Activated CD4-positive, alpha-beta T cell treated with anti-CD3 and anti-CD28 coated beads, Interleukin-2, Interleukin-6, amounts not matched to agents 100 ng/mL and 50 ng/mL, durations not matched to agents 16 hours and 8 hours (primary cell): ENCODE data around the gene TEX26.
A peak's percentile ranks its signal among the peaks of the same experiment; 100 is the strongest.

Source experiments
- DNase-seq: peaks from one replicate; pipeline ENCODE4 v3.0.0-alpha.2; 2020

The TEX26 gene

DNA sequence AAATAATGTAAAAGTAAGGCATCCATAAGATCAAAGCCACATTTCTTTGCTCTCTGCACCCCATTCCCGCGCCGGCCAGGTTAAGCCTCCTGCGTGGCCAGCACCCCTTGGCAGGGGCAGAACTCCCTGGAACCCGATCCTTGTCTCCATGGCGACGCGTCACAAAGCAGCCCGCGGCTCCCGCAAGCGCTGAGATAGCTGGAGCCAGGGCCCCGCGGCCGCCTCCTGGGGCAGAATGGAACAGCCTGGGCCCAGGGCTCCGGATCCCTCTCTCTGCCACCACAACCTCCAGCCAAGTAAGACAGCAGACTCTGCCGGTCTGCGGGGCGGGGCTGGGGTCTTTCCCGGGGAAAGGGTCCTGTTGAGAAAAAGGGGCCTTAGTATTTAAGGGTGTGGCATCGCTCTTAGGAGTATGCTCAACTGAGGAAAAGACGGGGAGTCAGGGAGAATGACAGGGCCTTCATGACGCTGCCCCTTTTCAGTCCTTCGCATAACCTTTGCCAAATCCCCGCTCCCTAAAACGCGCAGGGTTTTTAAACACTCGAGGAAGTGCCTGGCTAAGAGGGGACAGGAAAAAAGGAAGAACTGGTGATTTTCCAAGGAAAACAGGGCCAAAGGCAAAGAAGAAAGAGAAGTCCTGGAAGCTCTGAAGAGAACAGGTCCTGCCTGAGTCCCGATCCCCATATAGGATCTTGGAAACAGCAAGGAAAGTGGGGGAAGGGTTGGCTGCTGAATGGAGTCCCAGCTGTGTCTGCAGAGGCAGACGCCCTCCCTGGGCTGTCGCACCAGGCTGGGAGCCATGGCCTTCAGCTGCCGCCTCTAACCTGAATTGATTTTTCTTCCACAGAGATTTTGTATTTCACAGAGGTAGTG is at the start of gene TEX26:
Gene TEX26 (plus strand): TSS at position 176 of the 873 bp plus-strand sequence. CDS start 60 bp downstream, at position 236.
- no peak for DNase-seq

DNA sequence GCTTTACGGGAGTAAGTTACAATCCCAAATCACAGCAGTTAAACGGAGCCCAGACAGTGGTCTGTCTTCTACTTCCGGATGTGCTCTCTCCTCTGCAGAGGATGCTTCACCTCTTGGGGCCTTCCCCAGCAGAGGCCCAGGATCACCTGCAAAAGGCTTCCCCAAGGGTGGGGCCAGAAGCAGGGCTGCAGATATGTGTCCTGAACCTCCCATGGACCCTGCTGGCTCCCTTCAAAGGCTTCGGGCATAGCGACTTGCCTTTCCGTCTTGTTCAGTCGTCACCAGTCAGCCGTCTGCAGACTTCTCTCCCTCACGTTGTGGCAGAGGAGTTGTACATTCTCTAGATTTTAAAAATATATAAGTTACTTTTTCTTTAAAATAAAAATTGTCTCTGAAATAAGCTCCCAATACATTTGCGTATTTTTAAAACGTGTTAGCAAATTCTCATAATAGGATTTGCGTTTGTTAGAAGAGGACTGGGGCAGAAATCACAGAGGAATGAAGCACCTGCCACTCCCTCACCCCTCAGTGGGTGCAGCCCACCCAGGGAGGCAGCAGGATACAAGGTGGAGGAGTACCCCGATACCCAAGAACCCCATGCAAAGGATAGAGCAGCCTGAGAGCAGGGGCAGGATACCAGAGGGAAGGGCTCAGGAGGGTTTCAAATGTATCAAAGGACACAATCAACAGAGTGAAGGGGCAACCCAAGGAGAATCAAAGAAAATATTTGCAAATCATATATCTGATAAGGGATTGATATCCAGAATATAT is 49.3 kb upstream of the TEX26 start:
- no peak for DNase-seq

DNA sequence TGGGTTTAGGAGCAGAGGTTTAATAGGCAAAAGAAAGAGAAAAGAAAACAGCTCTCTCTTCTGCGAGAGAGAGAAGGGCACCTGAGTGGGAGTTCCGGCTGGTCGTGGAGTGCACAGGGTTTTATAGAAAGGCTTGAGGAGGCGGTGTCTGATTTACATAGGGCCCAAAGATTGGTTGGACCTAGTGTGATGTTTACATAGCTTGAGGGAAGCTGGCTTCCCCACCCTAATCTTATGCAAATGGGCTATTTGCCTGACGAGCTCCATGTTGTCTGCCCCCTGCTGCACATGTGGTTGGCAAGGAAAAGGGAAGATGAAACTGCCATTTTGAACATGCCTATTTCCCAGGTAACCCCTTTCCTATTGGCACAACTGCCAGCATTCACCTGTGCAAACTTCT is 47.9 kb upstream of the TEX26 start:
- DNase-seq: no peak

DNA sequence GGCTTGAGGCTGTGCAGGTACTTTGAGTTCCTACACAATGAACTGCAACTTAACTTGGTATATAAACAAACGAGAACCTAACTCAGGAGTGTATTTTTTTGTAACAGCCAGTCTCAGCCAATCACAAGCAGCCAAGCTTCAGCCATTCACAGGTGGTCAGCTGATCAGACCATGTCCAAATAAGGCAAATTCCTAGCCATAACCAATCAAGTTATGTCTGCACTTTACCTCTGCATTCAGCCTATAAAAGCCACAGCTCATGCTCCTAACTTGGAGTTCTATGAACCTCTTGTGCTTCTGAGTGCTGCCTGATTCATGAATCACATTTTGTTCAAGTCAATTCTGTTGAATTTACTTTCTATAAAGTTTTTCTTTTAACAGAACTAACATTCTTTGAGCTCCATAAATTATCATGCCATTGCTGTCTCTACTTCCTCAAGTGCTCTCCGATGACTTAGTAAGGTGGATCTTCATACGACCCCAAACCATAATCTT is 43.2 kb upstream of the TEX26 start:
- DNase-seq: no peak

DNA sequence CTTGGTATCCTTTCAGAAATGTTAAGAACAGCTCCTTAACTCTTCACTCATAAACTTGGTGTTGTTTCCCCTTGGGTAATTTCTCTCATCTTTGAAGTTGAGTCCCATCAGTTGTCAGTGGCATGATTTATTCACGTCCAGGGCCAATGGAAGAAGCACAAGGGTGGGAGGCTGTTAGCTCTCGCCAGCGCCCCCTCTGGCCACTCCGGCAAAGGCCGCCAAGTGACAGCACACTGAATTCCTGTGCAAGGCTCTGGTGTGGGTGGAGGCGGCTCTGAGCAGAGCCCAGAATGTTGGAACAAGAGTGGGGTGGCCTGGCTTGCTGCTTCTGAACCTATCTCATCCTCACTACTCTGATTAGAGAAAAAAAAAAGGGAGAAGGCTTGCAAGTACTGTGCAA is 39.5 kb upstream of the TEX26 start:
- DNase-seq: peak; percentile 14

DNA sequence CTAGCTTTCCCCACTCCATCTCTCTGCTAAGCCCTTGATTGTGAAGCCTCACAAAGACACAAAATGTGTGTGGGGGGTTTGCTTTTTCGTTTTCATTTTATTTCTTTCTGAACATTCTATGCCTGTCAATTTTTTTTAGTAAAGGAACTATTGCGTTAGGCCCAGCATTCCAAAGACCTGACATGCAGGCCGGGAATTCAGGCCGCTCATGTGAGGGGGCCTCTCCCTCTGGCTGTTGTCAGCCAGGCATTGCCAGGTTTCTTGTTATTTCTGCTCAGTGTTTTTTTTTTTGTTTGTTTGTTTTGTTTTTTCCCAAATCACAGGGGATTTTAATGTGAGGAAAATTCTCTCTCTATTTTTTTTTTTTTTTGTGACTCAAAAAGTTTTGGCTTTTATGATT is 36.7 kb upstream of the TEX26 start:
- no peak for DNase-seq

DNA sequence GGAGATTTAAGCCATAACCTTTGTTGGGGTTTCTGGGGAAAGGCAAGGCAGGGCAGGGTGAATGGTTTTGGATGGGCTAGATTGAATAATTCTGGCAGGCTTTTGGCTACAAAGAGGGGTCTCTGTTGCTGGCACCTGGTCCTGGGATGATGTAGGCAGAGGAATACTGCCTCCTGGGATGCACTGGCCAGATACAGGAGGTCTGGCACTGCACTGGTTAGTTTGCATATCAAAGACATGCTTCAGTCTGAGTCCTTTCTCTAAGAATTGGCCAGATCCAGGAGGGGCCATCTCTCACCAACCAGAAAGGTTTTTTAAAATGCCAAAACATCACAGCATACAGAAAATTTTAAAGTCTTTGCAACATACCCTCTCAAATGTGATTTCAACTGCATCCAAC is 34.4 kb upstream of the TEX26 start:
- DNase-seq: no peak

DNA sequence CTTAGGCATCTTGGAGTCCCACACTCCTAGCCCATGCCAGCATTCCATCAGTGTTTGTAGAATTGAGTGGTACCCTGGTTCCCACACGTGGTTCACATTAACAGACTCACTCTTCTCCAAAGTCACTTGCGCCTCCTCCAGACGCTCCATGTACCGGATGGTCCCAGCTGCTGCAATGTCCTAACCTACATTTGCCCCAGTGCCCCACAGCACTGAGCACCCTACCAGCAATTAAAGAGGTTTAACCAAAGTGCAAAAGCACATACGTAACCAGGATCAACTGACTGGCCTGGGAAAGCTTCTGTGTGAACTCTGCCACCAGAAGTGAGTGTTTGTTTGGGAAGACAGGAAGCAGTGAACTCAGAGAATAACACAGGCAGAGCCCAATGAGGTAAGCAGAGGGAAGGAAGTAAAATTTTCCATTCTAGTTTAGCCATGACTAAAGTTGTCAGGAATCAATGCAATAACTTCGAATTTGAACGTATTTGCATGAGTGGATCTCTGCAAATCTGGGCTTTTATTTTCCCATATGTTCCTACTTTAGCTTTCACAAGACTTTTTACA is 33.7 kb upstream of the TEX26 start:
- DNase-seq: no peak

DNA sequence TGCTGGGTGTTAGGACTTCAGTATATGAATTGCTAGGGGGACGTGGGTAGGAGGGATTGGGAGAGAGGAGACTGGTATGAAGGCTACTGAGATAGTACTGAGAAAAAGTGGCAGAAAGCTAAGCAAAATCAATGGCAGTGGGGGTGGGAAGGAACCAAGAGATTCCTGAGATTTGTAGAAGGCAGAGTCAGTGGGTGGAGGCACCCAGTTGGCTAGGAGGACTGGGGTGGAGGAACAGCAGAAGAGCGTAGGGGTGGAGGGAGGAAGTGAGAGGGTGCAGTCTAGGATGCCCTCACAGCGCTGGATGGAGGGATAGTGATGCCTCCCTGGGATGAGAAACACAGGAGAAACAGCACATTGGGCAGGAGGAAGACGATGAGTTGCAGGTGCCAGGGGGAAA is 32.0 kb upstream of the TEX26 start:
- DNase-seq: no peak

DNA sequence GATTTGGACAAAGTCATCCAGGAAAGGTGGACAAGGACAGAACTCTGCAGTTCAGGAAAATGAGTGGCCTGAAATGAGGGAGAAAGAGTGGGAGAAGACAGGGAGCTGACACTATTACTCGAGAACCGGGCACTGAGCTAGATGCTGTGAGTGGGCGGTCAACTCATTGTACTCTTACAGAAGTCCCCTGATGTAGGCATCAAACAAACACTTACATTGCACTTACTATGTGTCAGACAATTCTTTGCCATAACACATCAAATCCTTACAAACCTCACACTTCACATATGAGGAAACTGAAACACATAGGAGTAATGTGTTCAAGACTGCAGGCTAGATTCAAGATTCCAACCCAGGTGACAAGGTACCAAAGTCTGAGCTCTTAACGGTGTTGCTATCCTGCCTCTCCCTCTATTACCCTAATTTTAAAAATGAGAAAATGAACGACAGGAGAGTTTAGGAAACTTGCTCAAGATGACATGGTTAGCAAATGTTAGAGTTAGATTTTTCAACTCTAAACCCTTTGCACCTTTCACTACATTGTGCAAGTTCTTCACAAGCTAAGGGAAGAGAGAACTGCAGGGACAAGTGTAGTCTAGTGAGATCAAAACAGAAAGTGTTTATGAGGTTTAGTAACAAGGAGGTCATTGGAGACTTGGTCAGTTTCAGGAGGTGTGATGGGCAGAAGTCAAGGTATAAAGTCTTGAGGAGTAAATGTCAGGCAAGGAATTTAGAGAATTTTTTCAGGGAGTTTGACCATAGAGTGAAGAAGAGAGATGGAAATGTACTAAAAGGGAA is 31.3 kb upstream of the TEX26 start:
- DNase-seq: no peak

DNA sequence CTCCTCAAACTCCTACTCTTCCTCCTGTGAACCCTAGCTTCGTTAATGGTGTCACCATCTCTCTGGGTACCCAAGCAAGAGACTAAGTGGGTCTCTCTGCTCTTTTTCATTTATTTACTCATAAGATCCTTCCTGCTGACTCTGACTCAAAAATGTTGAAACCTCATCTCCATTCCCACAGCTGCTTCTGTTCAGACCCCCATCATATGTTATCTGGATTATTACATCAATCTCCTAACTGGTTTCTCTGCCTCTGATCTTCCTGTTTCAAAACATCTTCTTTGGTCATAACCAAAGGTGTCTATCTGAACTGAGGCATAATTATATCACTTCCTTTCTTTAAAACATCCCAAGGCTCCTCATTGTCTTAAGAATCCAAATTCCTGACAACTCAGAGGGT is 28.4 kb upstream of the TEX26 start:
- no peak for DNase-seq

DNA sequence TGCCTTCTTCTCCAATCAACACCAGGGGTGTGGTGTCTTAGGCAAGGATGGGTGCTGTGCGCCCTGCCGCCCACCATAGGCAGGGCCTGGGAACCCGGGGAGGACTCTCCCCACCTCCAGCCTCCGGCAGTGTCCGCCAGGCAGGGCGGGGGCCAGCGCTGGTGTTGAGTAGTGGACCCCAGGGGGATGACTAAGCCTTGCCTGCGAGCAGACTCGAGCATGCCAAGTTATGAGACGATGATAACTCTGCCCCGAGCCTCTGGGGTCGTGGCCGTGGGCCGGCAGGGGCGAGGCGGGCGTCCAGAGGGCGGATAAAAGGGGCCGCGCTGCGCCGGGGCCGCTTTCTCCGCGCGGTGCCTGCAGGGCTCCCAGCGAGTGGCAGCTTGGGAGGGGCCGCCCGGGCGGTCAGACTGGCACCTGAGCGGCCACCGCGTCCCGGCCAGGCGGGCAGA is 26.5 kb upstream of the TEX26 start, which contains the start of gene MEDAG:
Gene MEDAG (plus strand): TSS at position 340 of the 452 bp plus-strand sequence. CDS start 245 bp downstream, outside the sequence.
- no peak for DNase-seq

DNA sequence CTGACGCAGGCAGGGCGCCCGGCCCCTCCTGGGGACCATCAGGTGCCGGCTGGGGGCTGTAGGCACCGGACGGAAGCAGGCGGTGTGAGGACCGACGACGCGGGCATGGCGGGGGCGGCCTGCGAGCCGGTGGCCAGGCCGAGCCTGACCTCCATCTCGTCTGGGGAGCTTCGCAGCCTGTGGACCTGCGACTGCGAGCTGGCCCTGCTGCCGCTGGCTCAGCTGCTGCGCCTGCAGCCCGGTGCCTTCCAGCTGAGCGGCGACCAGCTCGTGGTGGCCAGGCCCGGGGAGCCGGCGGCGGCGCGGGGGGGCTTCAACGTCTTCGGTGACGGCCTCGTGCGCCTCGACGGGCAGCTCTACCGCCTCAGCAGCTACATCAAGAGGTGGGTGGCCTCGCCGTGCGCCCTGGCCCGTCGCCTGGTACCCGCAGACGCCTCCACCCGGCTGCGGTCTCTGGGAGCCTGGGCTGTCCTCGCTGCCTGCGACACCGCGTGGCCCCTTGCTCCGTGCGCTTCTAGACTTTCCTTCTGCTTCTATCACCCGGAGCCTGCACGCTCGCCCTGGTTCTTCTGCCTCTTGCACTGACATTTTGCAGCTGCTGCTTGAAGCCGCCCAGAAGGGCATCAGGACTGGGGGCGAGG is 25.9 kb upstream of the TEX26 start:
- no peak for DNase-seq

DNA sequence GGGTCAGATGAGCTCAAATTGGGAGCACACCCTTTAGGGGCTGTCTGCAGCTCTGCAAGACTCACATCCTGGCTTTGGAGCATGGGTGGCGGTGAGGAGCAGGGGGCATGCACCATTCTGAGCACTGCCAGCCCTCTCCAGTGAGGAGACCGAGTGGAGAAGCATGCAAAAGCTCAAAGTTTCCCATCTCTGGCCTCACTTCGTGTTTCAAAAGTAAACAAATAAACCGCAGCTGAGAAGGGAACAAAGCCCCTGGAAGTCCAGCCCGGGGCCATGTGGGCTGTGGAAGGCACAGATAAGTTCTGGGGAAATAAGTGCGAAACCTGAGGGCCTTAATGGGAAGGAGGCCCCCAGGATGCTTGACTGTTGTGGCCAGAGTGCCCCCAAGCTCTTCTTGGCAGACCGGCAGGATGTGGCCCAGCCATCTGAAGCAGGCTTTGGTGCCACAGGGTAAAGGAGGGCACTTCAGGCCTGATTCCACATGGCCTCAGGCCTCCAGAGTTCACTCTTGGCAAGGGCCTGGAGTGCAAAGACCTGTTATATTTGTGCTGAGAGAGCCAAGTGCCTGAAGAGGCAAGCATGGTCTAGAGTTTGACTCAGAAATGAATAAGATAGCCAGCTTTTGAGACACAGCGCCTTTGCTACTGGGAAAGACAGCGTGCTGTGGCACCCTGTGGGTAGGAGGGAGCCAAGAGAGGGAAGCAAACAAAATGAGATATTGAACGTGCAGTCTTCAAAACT is 25.2 kb upstream of the TEX26 start:
- no peak for DNase-seq

DNA sequence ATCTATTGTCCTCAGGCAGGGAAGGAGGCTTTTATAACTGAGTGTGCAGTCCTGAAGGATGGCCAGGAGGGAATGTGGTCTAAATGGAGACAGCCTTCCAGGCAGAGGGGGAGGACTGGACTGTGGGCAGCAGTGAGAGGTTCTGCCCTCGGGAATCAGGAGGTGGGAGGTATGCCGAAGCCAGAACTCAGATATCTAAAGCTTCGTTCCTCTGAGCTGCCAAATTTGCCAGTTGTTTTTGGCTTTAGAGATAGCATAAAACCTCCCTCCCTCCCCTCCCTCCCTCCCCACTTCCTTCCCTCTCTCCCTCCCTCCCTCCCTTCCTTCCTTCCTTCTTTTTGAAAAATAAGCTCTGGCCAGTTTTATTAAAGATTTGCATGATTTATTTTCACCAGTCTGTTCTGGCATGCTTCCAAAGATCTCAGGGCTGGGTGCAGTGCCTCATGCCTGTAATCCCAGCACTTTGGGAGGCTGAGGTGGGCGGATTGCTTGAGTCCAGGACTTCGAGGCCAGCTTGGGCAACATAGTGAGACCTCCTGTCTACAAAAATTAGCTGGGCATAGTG is 24.0 kb upstream of the TEX26 start:
- no peak for DNase-seq

DNA sequence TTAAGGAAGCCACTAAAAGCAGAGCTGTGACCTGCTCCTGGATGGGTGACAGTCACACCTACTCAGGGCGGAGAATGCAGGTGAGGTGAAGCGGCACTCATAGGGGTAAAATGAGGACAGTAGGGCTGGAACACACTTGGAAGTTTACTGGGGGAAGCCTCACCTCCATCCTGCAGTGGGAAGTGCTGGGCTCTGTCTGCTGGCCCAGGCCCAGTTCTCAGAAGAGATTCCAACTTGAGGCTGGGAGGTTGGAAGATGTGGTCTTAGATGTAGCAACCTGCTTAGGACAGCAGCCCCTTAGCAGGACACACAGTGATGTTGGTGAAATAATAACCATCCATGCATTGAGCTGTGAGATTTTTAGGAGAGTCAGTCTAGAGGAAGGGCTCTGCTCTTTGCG is 21.8 kb upstream of the TEX26 start:
- DNase-seq: no peak

DNA sequence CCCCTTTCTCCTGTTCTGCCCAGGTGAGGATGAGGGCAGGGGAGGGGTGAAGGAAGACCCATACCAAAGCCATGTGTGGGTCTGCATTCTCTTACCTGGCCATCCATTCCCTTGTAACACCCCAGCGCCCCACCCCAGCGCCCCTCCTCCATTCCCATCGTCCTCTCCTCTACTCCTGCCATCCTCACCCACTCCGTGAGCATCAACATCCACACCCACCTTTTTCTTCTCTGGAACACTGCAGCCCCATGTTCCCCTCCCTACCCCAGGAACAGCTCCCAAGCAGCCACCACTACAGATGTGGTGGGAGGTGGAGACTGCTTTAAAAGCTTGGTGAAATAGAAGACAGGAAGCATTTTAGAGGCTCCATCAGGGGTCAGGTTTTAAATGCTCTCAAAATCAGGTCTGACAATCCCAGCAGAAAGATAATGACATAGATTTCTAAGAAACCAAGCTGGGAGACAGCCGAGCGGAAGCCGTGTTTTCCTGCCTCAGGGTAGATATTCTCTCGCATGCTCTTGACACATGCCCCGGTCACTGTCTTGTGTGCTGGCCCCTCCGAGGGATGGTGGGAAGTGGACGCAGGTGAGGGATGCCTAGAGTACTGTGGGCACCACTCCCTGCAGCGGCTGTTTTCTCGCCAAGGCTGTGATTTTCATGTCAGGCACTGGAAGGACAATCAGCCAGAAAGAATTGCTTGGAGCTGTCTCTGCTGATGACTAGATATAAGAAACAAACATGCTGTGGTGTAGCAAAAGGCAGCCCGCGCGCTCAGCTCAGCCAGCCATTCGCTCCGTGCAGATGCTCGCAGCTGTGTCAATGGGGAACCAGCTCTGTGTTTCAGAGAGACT is 16.5 kb upstream of the TEX26 start:
- no peak for DNase-seq

DNA sequence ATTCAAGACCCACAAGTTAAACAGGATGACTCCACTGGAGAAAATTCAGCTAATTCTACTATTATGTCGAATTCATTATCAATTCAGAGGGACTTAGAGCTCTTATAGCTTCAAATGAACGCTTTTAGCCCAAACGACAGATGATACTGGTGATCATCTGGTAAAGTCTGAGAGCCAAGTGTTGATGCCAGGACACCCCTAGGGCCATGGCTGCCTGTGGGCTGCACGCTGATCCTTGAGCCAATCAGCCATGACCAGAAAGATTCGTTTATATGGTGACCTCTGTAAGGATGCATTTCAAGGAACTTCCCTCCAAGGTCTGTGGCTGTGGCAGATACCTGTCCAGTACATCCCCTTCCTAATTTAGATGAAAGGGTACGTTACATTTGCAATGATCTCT is 15.5 kb upstream of the TEX26 start:
- DNase-seq: no peak

DNA sequence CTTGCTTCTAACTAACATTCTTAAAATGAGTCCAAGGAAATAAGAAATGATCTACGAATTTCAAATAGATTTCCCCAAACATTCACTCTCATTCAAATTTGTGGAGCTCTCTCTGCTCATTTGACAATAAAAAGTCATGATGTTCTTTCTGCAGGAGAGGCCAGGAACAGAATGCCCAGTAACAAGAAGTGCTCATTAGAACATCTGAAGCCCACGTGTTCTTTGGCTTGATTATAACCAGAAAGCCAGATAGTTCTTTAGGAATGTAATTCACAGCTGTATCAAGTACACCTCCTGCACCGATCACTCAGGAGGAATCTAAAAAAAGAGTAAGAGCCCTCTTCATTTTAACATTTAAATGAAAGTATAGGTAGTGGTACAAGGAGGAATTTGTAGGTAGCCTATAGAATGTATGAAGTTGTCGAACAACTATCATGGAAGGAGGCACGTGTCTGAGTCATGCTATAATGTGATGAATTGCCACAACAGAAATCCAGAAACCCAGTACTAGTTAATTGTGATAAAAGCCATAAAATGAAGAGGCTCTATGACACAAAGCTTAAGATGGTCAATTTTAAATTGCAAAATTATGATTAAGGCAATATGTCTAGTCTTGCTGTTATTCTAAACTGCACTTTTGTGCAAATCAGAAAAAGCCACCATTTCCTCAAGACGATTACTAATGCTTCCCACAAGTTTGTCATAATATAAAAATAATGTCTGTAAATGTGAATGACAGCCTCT is 13.6 kb upstream of the TEX26 start:
- DNase-seq: no peak
